HG03066 (cell line): Measurements from ENCODE around the gene LFNG.

Source experiments
- ATAC-seq: cut with Tn5 transposase; IDR thresholded peaks from one replicate; pipeline ENCODE4 v1.9.1; 2021; ENCODE audit warnings: low read depth; ENCODE audit not compliant: unreplicated experiment

LFNG gene

GRCh38 chr7:2482725-2483451 lies 36.7 kb upstream of the LFNG start:
- no peak for ATAC-seq

GRCh38 chr7:2483494-2483893 lies 36.1 kb upstream of the LFNG start:
- no peak for ATAC-seq

GRCh38 chr7:2484868-2485267 lies 34.7 kb upstream of the LFNG start:
- ATAC-seq: no peak

- no peak for ATAC-seq
These were observed 31.8 kb upstream of the LFNG start for GRCh38 chr7:2487586-2488271.

GRCh38 chr7:2488272-2488645 lies 31.3 kb upstream of the LFNG start:
- ATAC-seq: no peak

GRCh38 chr7:2488681-2489080 lies 30.9 kb upstream of the LFNG start:
- no peak for ATAC-seq

- no peak for ATAC-seq
These were observed 29.4 kb upstream of the LFNG start for GRCh38 chr7:2490181-2490651.

- ATAC-seq: no peak
These were observed 27.5 kb upstream of the LFNG start for GRCh38 chr7:2492038-2492437.

GRCh38 chr7:2493205-2494164 lies 26.1 kb upstream of the LFNG start:
- ATAC-seq: no peak

- no peak for ATAC-seq
These were observed 25.1 kb upstream of the LFNG start for GRCh38 chr7:2494191-2495130.

GRCh38 chr7:2495418-2496299 lies 23.9 kb upstream of the LFNG start:
- ATAC-seq: no peak

GRCh38 chr7:2496375-2496774 lies 23.2 kb upstream of the LFNG start:
- no peak for ATAC-seq

GRCh38 chr7:2497065-2497464 lies 22.5 kb upstream of the LFNG start:
- ATAC-seq: no peak

- ATAC-seq: no peak
These were observed 21.9 kb upstream of the LFNG start for GRCh38 chr7:2497500-2498336.

GRCh38 chr7:2498708-2499107 lies 20.9 kb upstream of the LFNG start:
- ATAC-seq: no peak

- no peak for ATAC-seq
These were observed 20.4 kb upstream of the LFNG start for GRCh38 chr7:2499181-2499580.

GRCh38 chr7:2499719-2500430 lies 19.7 kb upstream of the LFNG start:
- no peak for ATAC-seq

- no peak for ATAC-seq
These were observed 18.9 kb upstream of the LFNG start for GRCh38 chr7:2500701-2501100.
